WTC11 (cell line): ENCODE results near the gene APOO. TPM values are rescaled to one million over a fixed set of nuclear protein-coding genes. Genes with fewer than 3 reads are reported as not detected.

ENCODE experiments used
- ATAC-seq: fragments of 200-7000 bp; cut with Tn5 transposase; 2 replicates; pipeline ENCODE4 v1.10.0; 2021; ENCODE audit warnings: mild to moderate bottlenecking, moderate library complexity
- CTCF ChIA-PET: fragments of 300-600 bp; sonication (Branson Sonifier 250); formaldehyde crosslinking; loops from one replicate; lab custom pipeline; 2021; ENCODE audit warnings: antibody characterized with exemption; lab: Charles Lee
- POLR2A ChIA-PET: fragments of 350-600 bp; sonication (Branson Sonifier 250); formaldehyde crosslinking; loops from one replicate; lab custom pipeline; 2021; ENCODE audit warnings: antibody characterized with exemption; lab: Charles Lee
- DNase-seq: peaks from one replicate; pipeline ENCODE4 v3.0.0; 2021; ENCODE audit warnings: low spot score
- H3K27ac Mint-ChIP-seq: 2 replicates; pipeline ENCODE4 v1.8.0; 2021; ENCODE audit warnings: mixed read lengths
- H3K27me3 Mint-ChIP-seq: 2 replicates; pipeline ENCODE4 v1.8.0; 2021; ENCODE audit warnings: low read depth, mild to moderate bottlenecking, moderate library complexity, mixed read lengths
- H3K36me3 Mint-ChIP-seq: 2 replicates; pipeline ENCODE4 v1.8.0; 2021; ENCODE audit warnings: mixed read lengths
- H3K4me1 Mint-ChIP-seq: 2 replicates; pipeline ENCODE4 v1.8.0; 2022; ENCODE audit warnings: mixed read lengths
- H3K4me3 Mint-ChIP-seq: 2 replicates; pipeline ENCODE4 v1.8.0; 2021; ENCODE audit warnings: mild to moderate bottlenecking, moderate library complexity, mixed read lengths
- H3K9me3 Mint-ChIP-seq: 2 replicates; pipeline ENCODE4 v1.8.0; 2021; ENCODE audit warnings: mixed read lengths
- ATF1 ChIP-seq: sonication (generic); formaldehyde crosslinking; IDR thresholded peaks from 2 replicates; pipeline ENCODE4 v1.8.1; 2023; ENCODE audit warnings: mild to moderate bottlenecking, moderate library complexity, missing genetic modification reagents
- CBFB ChIP-seq: sonication (generic); formaldehyde crosslinking; IDR thresholded peaks from 2 replicates; pipeline ENCODE4 v1.8.1; 2022; ENCODE audit warnings: mild to moderate bottlenecking, low read depth, missing genetic modification reagents
- CREM ChIP-seq: sonication (generic); formaldehyde crosslinking; IDR thresholded peaks from 2 replicates; pipeline ENCODE4 v1.8.1; 2022; ENCODE audit warnings: mild to moderate bottlenecking, missing genetic modification reagents, moderate library complexity
- E2F1 ChIP-seq: sonication (generic); formaldehyde crosslinking; IDR thresholded peaks from 2 replicates; pipeline ENCODE4 v1.8.0; 2022; ENCODE audit warnings: mild to moderate bottlenecking, missing genetic modification reagents
- ELF4 ChIP-seq: sonication (generic); formaldehyde crosslinking; IDR thresholded peaks from 2 replicates; pipeline ENCODE4 v1.8.1; 2022; ENCODE audit warnings: low read depth, mild to moderate bottlenecking, moderate library complexity, missing genetic modification reagents
- EMX1 ChIP-seq: fragments of 250-450 bp; sonication (Bioruptor Pico); IDR thresholded peaks from 2 replicates; pipeline ENCODE4 v1.8.0; 2021; ENCODE audit warnings: mild to moderate bottlenecking
- ESRRA ChIP-seq: sonication (generic); formaldehyde crosslinking; IDR thresholded peaks from 2 replicates; pipeline ENCODE4 v1.8.1; 2022; ENCODE audit warnings: mild to moderate bottlenecking, missing genetic modification reagents, borderline replicate concordance
- GTF2I ChIP-seq: fragments of 250-450 bp; sonication (Bioruptor Pico); conservative IDR thresholded peaks from 2 replicates; pipeline ENCODE4 v1.4.0; 2021; ENCODE audit warnings: mild to moderate bottlenecking
- MLX ChIP-seq: sonication (generic); formaldehyde crosslinking; IDR thresholded peaks from 2 replicates; pipeline ENCODE4 v1.8.1; 2023; ENCODE audit warnings: mild to moderate bottlenecking, missing genetic modification reagents, moderate library complexity
- NFE2L1 ChIP-seq: sonication (generic); formaldehyde crosslinking; IDR thresholded peaks from 2 replicates; pipeline ENCODE4 v1.8.1; 2023; ENCODE audit warnings: missing genetic modification reagents
- NR2C2 ChIP-seq: sonication (generic); formaldehyde crosslinking; IDR thresholded peaks from 2 replicates; pipeline ENCODE4 v1.8.0; 2022; ENCODE audit warnings: mild to moderate bottlenecking, missing genetic modification reagents
- PREB ChIP-seq: sonication (generic); formaldehyde crosslinking; IDR thresholded peaks from 2 replicates; pipeline ENCODE4 v1.8.1; 2022; ENCODE audit warnings: mild to moderate bottlenecking, missing genetic modification reagents, moderate library complexity, borderline replicate concordance
- TCF7 ChIP-seq: sonication (generic); formaldehyde crosslinking; IDR thresholded peaks from 2 replicates; pipeline ENCODE4 v1.8.0; 2022; ENCODE audit warnings: mild to moderate bottlenecking, low read depth, missing genetic modification reagents, moderate library complexity
- TEAD1 ChIP-seq: sonication (generic); formaldehyde crosslinking; IDR thresholded peaks from 2 replicates; pipeline ENCODE4 v1.8.0; 2022; ENCODE audit warnings: mild to moderate bottlenecking, missing genetic modification reagents
- ZNF263 ChIP-seq: sonication (generic); formaldehyde crosslinking; IDR thresholded peaks from 2 replicates; pipeline ENCODE4 v1.8.1; 2022; ENCODE audit warnings: low read depth, mild to moderate bottlenecking, moderate library complexity, missing genetic modification reagents
- ZNF396 ChIP-seq: fragments of 250-450 bp; sonication (Bioruptor Pico); IDR thresholded peaks from 2 replicates; pipeline ENCODE4 v1.8.0; 2021; ENCODE audit warnings: mild to moderate bottlenecking, moderate library complexity, borderline replicate concordance
- ZNF423 ChIP-seq: fragments of 250-450 bp; sonication (Bioruptor Pico); IDR thresholded peaks from 2 replicates; pipeline ENCODE4 v2.1.2; 2022; ENCODE audit warnings: mild to moderate bottlenecking, moderate library complexity
- ZNF532 ChIP-seq: fragments of 250-450 bp; sonication (Bioruptor Pico); IDR thresholded peaks from 2 replicates; pipeline ENCODE4 v1.9.0; 2021; ENCODE audit warnings: mild to moderate bottlenecking, borderline replicate concordance
- total RNA-seq: library from RNA; stranded (reverse); gene quantifications from 3 replicates; pipeline ENCODE4 v1.2.3, GENCODE V29; 2021

The APOO gene
- total RNA-seq, 1 experiment from 2014 or later: 55.5 TPM

- CTCF ChIA-PET: interaction anchor here (0.6 to 4.1 kb wide), 10 partner anchors 21 to 211 kb away, joined by 3 to 48 read pairs (median 5); partner anchors contain the start of gene EIF2S3
- H3K36me3 Mint-ChIP-seq: peaks cover 5% of the 10 kb centered on the region
- peak overlapping the region; percentile 92 for H3K27ac Mint-ChIP-seq
- H3K4me3 Mint-ChIP-seq: peak overlapping the region; percentile 74
- H3K27me3 Mint-ChIP-seq: no peaks in the 10 kb centered on the region
- ATAC-seq: no peak
- 0 out of 2 replicates have a peak, but pooled peaks have one; percentile 53 for TF ChIP-seq GTF2I (CRISPR knock-in tag)
- TF ChIP-seq ZNF396 (CRISPR knock-in tag): no peak
- no peak for TF ChIP-seq CREM
- TF ChIP-seq ZNF423 (CRISPR knock-in tag): no peak
- peak; percentile 12 for DNase-seq
- H3K4me1 Mint-ChIP-seq: peaks cover 19% of the 10 kb centered on the region
- H3K9me3 Mint-ChIP-seq: no peaks in the 10 kb centered on the region
- POLR2A ChIA-PET: no interaction called here
These were observed 674 bp upstream of the APOO start for GRCh38 chrX:23908219-23909004.

GRCh38 chrX:23907111-23907497 lies 634 bp downstream of the APOO start:
- Mint-ChIP-seq H3K27ac (peak overlapping the region; percentile 65), H3K27me3 (no peaks in the 10 kb centered on the region), H3K9me3 (no peaks in the 10 kb centered on the region), H3K36me3 (peaks cover 5% of the 10 kb centered on the region), H3K4me3 (peak overlapping the region; percentile 74), H3K4me1 (peaks cover 19% of the 10 kb centered on the region)
- peak; percentile 13 for ATAC-seq
- DNase-seq: no peak
- ChIA-PET POLR2A (interaction anchor here (0.5 to 1.0 kb wide), 4 partner anchors 124 to 577 kb away, joined by 3 to 6 read pairs (median 4); partner anchors contain the start of genes EIF2S3 and SAT1), CTCF (interaction anchor here (0.5 to 4.1 kb wide), 5 partner anchors 55 to 219 kb away, joined by 3 to 48 read pairs (median 5); partner anchors contain the start of genes EIF2S3 and SAT1)
- no peak for TF ChIP-seq EMX1 (CRISPR knock-in tag)
- TF ChIP-seq ATF1: no peak
- TF ChIP-seq ZNF532 (CRISPR knock-in tag): no peak
- no peak for TF ChIP-seq NFE2L1 (CRISPR knock-in tag)
- TF ChIP-seq ESRRA (CRISPR knock-in tag): no peak
- TF ChIP-seq E2F1 (CRISPR knock-in tag): no peak
- TF ChIP-seq ELF4: no peak
- no peak for TF ChIP-seq TEAD1 (CRISPR knock-in tag)
- no peak for TF ChIP-seq TCF7 (CRISPR knock-in tag)
- TF ChIP-seq PREB: no peak
- TF ChIP-seq ZNF263: no peak
- no peak for TF ChIP-seq CREM
- no peak for TF ChIP-seq CBFB
- TF ChIP-seq NR2C2 (CRISPR knock-in tag): no peak
- no peak for TF ChIP-seq MLX (CRISPR knock-in tag)
